Activated B cell treated with CpG ODN at 0.5 μM for 24 hours (primary cell): ENCODE measurements around the gene MSH5. TPM values are rescaled to one million over a fixed set of nuclear protein-coding genes. Genes with fewer than 3 reads are reported as not detected.

Experiments
- ATAC-seq: fragments of 200-7000 bp; cut with Tn5 transposase; one replicate; pipeline ENCODE4 v1.10.0; 2021; ENCODE audit warnings: low read depth, mild to moderate bottlenecking, moderate library complexity
- CTCF ChIA-PET: fragments of 350-600 bp; sonication (Branson Sonifier 250); formaldehyde crosslinking; loops from one replicate; lab custom pipeline; 2021; ENCODE audit warnings: antibody characterized with exemption; lab: Charles Lee
- POLR2A ChIA-PET: fragments of 350-600 bp; sonication (Branson Sonifier 250); formaldehyde crosslinking; loops from one replicate; lab custom pipeline; 2021; ENCODE audit warnings: antibody characterized with exemption; lab: Charles Lee
- DNase-seq: peaks from one replicate; pipeline ENCODE4 v3.0.0; 2022
- H3K27ac Mint-ChIP-seq: one replicate; pipeline ENCODE4 v1.8.0; 2020; ENCODE audit warnings: mixed read lengths
- H3K27me3 Mint-ChIP-seq: one replicate; pipeline ENCODE4 v1.8.0; 2021; ENCODE audit warnings: mixed read lengths
- H3K36me3 Mint-ChIP-seq: one replicate; pipeline ENCODE4 v1.8.0; 2021; ENCODE audit warnings: low read depth, mixed read lengths
- H3K4me1 Mint-ChIP-seq: one replicate; pipeline ENCODE4 v1.8.0; 2021; ENCODE audit warnings: mixed read lengths
- H3K4me3 Mint-ChIP-seq: one replicate; pipeline ENCODE4 v1.8.0; 2020; ENCODE audit warnings: mild to moderate bottlenecking, mixed read lengths
- H3K9me3 Mint-ChIP-seq: one replicate; pipeline ENCODE4 v1.8.0; 2020; ENCODE audit warnings: mixed read lengths
- CTCF ChIP-seq: fragments of 200-600 bp; IDR thresholded peaks from one replicate; pipeline ENCODE4 v1.8.0; 2022; ENCODE audit warnings: antibody characterized with exemption, mild to moderate bottlenecking
- intact Hi-C: fragments of 100-400 bp; cut with micrococcal nuclease; formaldehyde crosslinking; loops from one replicate; pipeline ENCODE4 v1.15.1; 2024
- total RNA-seq: library from RNA; stranded (reverse); gene quantifications from 2 replicates; pipeline ENCODE4 v1.2.3, GENCODE V29; 2022

MSH5 gene
- total RNA-seq, 1 donor from 2014 or later, result 47.3 TPM

DNA sequence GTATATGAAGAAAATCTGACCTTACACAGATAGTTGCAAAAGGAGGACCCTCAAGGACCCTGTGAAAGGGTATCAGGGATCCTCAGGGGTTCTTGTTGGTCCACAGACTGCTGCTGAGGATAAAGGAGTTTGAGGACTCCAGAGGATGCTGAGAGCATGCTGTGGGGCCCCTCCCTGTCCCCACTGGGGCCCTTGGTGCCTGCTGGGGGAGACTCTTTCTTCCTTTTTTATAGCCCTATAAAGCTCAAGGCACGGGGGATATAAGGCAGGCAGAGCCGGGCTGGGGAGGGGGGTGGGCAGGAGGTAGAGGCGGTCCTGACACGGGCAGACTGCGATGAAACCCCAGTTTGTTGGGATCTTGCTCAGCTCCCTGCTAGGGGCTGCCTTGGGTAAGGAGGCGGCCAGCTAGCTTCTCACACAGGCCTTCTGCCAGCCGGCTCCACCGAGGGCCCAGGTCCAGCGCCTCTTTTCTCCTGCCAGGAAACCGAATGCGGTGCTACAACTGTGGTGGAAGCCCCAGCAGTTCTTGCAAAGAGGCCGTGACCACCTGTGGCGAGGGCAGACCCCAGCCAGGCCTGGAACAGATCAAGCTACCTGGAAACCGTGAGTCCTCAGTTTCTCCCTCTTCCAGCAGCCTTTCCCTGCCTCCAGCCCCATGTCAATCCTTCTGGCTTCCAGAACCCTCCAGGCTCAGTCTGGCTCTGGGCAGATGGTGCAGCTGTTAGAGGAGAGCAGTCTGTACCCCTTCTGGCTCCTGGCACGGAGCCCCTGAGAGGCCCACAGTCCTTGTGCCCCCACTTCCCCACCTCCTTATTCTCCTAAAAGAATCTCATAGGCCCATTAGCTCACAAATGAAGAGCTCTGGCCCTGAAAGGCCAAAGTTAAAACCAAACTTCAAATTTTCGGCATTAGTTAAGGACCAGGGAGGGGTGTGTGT, 24.5 kb upstream of the MSH5 start, which contains the start of gene LY6G6D:
TSS of gene LY6G6D (plus strand) at position 327 of the 937 bp plus-strand sequence. CDS start at position 335, 8 bp downstream.
- Mint-ChIP-seq H3K27me3 (no peaks in the 10 kb centered on the region), H3K9me3 (no peaks in the 10 kb centered on the region), H3K36me3 (no peaks in the 10 kb centered on the region), H3K27ac (no peak within 1 kb of the TSS), H3K4me3 (no peak within 1 kb of the TSS), H3K4me1 (peaks cover 12% of the 10 kb centered on the region)
- POLR2A ChIA-PET, result interaction anchor here (0.6 to 1.3 kb wide), 5 partner anchors 12 to 147 kb away, joined by 3 to 4 read pairs (median 4); partner anchors contain the start of gene ABHD16A
- intact Hi-C loops, result no loop called here
- no peak for TF ChIP-seq CTCF
- CTCF ChIA-PET, result no interaction called here
- DNase-seq (no peak), ATAC-seq (no peak)

- Mint-ChIP-seq H3K4me1 (no peaks in the 10 kb centered on the region), H3K9me3 (no peaks in the 10 kb centered on the region), H3K4me3 (no peak overlapping the region), H3K27ac (no peak overlapping the region), H3K36me3 (no peaks in the 10 kb centered on the region), H3K27me3 (no peaks in the 10 kb centered on the region)
- no peak for TF ChIP-seq CTCF
- intact Hi-C loops, result no loop called here
- ATAC-seq, result no peak
- POLR2A ChIA-PET, result no interaction called here
- DNase-seq, result no peak
- CTCF ChIA-PET, result no interaction called here
Measured at GRCh38 chr6:31717499-31718222, 22.1 kb upstream of the MSH5 start.

DNA sequence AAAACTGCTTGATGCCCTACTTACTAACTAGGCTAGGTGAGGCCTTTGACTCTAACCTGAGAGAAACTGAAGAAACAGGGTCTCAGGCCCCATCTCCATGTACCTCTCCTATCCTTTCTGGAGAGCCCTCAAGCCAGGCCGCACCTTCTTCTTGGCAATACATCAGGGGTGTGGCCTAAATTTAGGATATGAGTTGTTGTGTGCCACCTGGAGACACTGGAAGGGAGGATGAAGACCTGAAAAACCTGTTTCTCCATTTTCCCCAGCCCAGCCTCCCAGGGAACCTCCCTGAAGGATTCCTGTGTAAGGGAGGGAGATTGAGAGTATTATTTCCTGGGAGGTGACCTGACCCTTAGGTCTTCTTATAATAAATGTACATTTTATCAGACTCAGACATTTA, 21.5 kb upstream of the MSH5 start:
- no peak overlapping the region for H3K27ac Mint-ChIP-seq
- H3K36me3 Mint-ChIP-seq, result no peaks in the 10 kb centered on the region
- ChIA-PET CTCF (no interaction called here), POLR2A (no interaction called here)
- no peak for DNase-seq
- no peak for ATAC-seq
- intact Hi-C loops, result no loop called here
- no peaks in the 10 kb centered on the region for H3K27me3 Mint-ChIP-seq
- H3K4me3 Mint-ChIP-seq, result no peak overlapping the region
- no peak for TF ChIP-seq CTCF
- peaks cover 2% of the 10 kb centered on the region for H3K4me1 Mint-ChIP-seq
- no peaks in the 10 kb centered on the region for H3K9me3 Mint-ChIP-seq

DNA sequence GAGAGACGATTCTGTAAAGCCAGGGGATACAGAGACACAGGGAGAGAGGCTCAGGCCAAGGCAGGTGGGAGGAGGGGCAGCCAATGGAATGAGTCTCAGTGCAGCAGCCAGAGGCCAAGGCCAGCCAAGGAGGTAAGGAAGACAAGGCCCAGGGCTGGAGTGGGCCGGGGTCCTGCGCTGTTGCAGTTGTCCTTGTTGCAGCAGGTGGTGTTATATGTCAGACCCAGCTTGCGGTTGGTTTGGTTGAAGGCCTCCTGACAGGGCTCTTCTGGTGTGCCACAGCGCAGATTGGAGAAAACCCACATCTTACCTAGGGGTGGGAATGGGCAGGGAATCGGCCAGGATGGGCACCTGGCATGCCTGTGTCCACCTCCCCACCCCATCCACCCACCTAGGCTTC, 20.8 kb upstream of the MSH5 start:
- ChIA-PET CTCF (no interaction called here), POLR2A (interaction anchor here (0.6 to 0.7 kb wide), 2 partner anchors 30 to 95 kb away, joined by 3 to 4 read pairs; no protein-coding TSS in a partner anchor)
- DNase-seq, result no peak
- no peaks in the 10 kb centered on the region for H3K9me3 Mint-ChIP-seq
- TF ChIP-seq CTCF, result no peak
- no peaks in the 10 kb centered on the region for H3K27me3 Mint-ChIP-seq
- intact Hi-C loops, result no loop called here
- ATAC-seq, result no peak
- H3K36me3 Mint-ChIP-seq, result no peaks in the 10 kb centered on the region
- peaks cover 7% of the 10 kb centered on the region for H3K4me1 Mint-ChIP-seq
- no peak overlapping the region for H3K4me3 Mint-ChIP-seq
- H3K27ac Mint-ChIP-seq, result no peak overlapping the region
